Fibroblast of skin of right biceps (primary cell): ENCODE data around the gene CATSPERZ.
"Not testable (repeated sequence)": the region's sequence is repeated elsewhere in the genome, so short reads cannot be mapped to it uniquely, and the experiment has no call there.

Source experiments
- DNase-seq: peaks from one replicate; pipeline ENCODE4 v3.0.0-alpha.2; 2013

Gene CATSPERZ

DNA sequence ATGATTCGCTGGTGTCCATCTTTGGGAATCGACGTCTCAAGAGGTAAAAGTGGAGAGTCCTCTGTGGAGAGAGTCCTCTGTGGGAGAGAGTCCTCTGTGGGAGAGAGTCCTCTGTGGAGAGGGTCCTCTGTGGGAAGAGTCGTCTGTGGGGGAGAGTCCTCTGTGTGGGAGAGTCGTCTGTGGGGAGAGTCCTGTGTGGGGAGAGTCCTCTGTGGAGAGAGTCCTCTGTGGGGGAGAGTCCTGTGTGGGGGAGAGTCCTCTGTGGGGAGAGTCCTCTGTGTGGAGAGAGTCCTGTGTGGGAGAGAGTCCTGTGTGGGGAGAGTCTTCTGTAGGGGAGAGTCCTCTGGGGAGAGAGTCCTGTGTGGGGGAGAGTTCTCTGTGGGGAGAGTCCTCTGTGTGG lies 20.9 kb downstream of the CATSPERZ start:
- DNase-seq, result no peak

DNA sequence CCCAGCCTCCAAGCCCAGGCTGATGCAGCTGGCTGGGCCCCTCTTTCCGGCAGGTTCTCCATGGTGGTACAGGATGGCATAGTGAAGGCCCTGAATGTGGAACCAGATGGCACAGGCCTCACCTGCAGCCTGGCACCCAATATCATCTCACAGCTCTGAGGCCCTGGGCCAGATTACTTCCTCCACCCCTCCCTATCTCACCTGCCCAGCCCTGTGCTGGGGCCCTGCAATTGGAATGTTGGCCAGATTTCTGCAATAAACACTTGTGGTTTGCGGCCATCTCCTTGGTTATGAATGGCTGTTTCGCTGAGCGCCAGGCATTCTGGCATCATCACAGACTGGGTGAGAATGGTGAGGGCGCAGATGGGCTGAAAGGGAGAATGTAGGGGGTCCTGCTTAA lies 21.4 kb downstream of the CATSPERZ start:
- DNase-seq, result no peak

DNA sequence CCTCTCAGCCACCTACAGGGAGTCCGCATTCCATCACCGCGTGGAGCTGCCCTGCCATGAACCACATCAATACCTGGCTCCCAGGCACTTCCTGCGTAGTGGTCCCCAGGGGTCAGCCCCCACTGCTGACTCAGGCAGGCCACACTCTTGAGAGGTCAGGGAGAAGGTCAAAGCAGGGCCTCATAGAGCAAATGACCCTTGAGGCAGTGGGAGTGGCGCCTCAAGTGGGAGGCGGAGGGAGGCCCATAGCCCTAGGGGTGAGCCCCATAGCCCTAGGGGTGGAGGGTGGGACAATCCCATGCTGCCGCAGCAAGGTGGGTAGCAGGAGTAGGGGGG lies 22.7 kb downstream of the CATSPERZ start:
- DNase-seq, result no peak

DNA sequence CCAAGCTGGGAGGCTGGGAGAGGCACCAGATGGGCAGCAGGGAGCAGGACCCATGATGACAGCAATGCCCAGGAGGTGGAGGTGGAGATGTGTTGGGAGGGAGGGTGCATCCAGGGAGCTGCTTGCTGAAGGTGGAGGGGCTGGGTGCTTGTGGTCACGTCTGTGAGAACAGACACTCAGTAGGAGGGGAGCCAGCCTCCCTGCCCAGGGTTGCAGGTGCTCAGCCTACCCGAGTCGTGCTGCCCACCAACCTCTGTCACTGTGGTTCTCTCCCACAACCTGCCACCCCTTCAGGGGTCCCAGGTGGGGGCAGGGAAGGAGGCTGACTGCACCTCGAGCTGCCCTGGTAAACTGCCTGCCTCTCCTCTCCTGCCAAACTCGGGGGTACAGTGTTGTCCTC lies 23.2 kb downstream of the CATSPERZ start:
- no peak for DNase-seq

DNA sequence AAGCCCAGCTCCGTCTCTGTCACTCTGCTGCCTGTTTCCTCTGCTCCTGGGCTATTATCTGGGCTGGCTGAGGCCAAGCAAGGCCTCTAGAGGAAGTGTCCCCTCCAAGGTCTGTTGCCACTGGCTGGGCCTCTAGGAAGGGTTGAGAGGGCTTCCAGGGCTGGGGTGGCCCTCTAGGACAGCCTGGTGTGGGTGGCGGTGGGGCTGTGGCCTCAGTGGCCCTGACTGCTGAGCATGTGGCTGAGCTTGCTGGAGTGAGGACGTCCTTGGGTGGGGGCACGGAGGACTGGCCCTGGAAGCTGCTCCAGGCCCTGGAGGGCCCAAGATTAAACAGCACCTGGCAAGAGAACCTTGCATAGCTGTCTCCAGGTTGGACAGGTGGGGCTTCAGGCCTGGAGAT lies 23.8 kb downstream of the CATSPERZ start:
- DNase-seq, result not testable (repeated sequence)

DNA sequence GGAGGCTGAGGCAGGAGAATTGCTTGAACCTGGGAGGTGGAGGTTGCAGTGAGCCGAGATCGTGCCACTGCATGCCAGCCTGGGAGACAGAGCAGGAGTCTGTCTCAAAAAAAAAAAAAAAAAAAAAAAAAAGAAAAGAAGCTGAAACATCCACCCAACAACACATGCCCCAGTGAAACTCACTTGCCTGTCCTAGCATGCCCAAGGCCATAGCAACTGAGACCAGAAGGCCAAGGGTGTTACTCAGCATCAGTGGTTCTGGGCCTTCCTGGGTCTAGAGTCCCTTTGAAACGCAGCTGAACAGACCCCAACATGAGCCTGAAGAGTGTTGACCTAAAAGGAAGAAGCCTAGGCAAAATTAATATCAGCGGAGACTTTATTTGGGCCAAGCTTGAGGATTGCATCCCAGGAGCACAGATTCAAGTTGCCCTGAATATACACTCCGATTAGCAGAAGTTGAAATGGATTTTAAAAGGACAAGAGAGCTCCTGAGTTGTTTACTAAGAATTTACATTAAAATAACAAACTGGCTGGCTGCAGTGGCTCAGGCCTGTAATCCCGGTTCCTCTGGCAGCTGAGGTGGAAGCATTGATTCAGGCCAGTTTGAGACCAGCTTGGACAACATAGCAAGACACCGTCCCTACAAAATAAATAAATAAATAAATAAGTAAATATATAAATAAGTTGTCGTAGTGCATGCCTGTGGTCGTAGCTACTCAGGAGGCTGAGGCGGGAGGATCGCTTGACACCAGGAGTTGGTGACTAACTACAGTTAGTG lies 24.7 kb downstream of the CATSPERZ start:
- DNase-seq, result no peak

DNA sequence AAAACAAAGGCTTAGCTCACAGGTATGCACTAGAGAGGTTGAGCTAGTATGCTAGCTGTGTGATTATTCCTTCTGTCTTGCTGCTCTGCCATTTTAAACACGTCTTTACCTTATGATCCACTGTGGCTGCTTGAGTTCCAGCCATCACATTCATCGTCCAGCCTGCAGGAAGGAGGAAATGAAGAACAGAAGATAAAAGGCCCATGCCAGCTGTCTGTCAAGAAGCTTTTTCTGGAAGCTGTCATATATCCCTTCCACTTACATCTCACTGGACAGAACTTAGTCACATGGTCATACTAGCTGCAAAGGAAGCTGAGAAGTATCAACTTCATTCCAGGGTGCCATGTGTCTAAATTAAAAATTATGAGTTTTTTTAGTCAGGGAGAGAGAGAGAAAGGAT lies 27.2 kb downstream of the CATSPERZ start:
- DNase-seq, result no peak

DNA sequence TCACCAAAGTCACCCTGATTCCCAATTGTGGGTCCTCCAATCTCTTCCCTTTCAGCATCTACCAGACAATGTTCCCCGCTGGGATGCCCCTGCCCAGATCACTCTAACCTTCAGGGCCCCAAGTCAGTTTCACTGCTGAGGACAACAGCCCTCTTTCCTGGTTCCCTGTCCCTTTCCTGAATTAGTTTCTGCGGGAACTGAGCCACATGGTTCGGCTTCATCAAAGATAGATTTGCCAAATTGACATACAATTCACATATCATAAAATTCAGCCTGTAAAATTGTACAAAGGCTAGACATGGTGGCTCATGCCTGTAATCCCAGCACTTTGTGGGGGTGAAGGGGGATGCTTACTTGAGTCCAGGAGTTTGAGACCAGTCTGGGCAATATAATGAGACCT lies 27.8 kb downstream of the CATSPERZ start:
- DNase-seq, result no peak

DNA sequence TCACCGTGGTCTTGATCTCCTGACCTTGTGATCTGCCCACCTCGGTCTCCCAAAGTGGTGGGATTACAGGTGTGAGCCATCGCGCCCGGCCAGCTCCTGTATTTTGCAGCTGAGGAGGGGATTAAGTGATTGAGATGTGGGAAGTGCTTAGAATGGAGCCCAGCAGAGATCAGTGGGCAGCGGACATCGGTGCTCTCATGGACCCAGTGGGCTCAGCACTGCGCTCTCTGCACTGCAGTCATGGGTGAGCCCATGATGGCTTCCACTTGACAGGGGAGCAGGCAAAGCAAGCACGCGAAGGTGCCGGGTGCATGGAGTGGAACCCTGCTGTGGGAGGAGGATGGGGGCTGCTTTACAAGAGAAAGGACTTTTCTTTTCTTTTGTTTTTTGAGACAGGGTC lies 30.7 kb downstream of the CATSPERZ start:
- no peak for DNase-seq

DNA sequence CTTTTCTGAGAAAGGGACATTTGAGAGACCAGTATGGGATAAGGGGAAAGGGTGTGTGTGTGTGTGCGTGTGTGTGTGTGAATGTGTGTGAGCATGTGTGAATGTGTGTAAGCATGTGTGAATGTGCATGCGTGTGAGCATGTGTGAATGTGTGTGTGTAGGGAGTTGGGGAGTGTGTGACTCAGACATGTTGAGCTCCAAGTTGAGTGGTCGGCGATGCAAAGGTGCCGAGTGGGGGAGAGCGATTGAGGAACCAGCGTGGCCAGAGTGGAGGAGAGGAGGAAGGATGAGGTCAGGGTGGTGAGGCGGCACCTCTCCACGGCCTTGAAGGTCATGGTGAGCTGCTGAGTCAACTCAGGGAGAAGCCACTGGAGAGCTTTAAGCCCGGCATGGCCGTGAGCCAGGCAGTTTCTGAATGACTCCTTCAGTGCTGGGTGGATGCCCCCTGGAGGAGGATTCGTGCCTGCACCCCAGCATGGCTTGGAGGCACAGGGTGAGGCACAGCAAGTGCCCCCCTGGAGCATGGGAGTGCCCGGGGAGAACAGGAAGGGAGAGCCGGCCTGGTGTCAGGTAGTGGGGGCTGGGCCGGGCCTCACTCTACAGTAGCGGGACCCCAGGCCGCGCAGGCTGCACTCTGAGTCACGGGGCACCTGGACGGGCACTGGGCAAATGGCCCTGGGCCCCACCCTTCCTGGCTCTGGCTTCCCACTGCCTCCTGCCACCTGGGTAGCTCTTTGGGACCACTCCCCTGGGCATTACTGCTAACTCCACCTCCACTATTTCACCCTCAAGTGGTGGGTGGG lies 31.6 kb downstream of the CATSPERZ start:
- peak; percentile 83 for DNase-seq

DNA sequence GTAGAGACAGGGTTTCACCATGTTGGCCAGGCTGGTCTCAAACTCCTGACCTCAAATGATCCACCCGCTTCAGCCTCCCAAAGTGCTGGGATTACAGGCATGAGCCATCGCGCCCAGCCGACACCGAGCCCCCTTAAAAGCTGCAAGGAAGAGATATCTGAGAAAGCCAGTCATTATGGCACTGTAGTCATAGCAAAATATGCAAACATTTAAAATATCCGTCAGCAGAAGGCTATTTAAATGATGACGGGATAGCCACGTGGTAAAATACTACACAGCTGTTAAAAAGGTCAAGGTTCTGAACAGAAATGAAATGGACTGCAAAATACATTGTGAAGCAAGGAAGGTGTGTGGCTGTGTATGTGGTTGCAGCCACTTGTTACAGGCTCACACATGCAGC lies 33.4 kb downstream of the CATSPERZ start:
- DNase-seq, result no peak

DNA sequence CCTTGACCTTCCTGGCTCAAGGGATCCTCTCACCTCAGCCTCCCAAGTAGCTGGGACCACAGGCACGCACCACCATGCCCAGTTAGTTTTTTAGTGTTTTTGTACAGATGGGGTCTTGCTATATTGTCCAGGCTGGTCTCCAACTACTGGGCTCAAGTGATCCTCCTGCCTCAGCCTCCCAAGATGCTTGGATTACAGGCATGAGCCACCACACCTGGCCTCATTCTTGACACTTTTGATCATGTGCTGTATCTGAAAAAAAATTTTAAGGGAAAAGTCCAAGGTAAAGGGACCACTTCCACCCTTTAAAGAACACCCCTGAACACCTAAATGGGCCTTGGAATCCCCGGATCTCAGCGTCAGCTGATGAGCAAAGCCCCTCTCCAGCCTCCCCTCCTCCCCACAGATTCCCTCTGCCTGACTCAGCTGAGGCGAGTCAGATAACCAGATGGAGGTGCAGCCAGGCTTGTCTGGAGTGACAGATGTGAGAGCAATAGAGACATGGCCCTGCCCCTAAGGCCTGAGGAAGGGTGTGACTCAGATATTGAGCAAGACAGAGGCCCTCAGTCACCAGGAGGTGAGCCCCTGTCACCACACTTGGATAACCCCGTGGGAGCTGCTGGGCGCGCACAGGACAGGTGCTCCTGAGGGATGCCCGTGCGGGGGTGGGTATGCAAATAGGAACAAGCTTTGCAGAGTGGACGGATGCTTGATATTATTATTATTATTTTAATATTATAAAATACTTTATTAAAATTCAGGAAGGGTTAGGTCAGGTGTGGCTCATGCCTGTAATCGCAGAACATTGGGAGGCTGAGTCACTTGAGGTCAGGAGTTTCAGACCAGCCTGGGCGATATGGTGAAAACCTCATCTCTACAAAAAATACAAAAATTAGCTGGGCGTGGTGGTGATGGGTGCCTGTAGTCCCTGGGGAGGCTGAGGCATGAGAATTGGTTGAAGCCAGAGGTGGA lies 34.9 kb downstream of the CATSPERZ start:
- DNase-seq, result peak; percentile 97

DNA sequence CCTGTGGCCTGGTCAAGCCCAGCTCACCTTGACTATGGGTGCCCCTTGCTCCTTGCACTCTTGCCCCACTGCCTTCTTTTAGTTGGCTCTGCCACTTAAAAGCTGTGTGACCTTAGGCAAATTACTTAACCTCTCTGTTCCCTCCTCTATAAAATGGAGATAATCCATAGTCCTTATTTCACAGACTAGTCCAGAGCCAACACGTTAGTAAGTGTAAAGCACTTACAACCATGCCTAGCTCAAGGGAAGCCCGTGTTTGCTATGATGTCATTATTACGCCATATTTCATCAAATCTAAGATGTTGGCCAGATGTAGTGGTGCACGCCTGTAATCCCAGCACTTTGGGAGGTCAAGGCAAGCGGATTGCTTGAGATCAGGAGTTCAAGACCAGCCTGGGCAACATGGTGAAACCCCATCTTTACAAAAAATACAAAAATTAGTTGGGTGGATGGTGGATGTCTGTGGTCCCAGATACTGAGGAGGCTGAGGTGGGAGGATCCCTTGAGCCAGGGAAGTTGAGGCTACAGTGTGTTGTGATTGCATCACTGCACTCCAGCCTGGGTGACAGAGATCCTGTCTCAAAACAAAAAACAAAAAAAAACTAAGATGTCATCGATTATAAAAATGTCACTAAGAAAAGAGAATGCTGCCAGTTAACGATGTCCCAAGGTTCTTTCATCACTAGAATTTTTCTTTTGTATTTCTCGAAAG lies 37.5 kb downstream of the CATSPERZ start:
- DNase-seq, result no peak

DNA sequence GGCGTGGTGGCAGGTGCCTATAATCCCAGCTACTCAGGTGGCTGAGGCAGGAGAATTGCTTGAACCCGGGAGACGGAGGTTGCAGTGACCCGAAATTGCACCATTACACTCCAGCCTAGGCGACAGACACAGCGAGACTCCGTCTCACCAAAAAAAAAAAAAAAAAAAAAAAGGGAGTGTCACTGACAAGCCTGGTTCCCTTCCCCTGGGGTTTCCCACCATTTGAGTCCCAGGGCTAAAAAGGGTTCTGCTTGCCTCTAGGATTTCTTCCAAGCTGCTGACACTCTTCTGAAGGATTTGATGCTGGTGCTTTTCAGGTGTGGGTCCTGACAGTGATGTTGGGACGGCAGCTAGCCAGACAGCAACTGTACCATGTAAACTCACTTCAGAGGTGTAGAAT lies 38.6 kb downstream of the CATSPERZ start:
- no peak for DNase-seq

DNA sequence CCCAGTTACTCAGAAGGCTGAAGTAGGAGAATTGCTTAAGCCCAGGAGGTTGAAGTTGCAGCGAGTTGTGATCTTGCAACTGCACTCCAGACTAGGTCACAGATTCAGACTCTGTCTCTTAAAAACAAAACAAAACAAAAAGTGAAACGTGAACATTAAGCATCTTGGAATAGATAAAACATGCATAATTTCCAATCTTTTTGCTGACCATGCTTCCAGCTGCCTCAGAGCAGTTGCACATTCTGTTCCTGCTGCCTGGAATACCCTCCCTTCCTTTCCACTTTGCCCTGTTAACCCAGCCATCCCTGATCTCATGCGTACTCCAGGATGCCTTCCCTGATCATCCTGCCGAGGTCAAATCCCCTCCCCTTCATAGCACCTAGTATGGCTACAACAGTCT lies 39.1 kb downstream of the CATSPERZ start:
- no peak for DNase-seq

DNA sequence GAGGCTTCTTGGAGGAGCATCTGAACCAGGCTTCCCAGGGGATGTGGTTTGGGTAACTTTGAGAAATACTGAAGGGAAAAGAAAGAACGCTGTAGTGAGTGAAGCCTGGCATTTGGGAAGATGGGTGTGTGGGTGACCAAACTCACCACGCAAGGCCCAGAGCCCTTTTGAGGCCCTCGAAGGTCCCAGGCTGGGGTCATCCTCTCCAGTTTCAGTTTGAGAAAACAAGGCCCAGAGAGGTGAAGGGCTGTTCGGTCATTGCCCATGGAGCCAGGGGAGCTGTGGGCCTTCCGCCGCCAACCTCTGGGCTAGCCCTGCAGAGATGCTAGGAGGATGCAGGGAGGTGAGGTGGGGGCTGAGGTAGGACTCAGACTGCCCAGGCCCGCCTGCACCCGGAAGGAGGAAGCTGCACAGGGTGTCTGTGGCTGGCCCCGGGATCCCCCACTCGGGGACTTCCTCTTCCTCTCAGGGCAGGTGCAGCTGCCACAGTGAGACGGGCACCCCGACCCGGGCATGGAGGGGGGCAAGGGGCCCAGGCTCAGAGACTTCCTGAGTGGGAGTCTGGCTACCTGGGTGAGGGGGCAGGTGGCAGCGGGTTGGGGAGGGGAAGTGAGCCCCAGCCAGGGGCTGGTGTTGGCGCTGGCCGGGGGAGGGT lies 39.7 kb downstream of the CATSPERZ start, which contains the start of gene CCDC88B:
Gene CCDC88B, plus strand, starts transcription at position 451 of the 655 bp plus-strand sequence. Its CDS starts 63 bp downstream, at position 514.
- no peak for DNase-seq

DNA sequence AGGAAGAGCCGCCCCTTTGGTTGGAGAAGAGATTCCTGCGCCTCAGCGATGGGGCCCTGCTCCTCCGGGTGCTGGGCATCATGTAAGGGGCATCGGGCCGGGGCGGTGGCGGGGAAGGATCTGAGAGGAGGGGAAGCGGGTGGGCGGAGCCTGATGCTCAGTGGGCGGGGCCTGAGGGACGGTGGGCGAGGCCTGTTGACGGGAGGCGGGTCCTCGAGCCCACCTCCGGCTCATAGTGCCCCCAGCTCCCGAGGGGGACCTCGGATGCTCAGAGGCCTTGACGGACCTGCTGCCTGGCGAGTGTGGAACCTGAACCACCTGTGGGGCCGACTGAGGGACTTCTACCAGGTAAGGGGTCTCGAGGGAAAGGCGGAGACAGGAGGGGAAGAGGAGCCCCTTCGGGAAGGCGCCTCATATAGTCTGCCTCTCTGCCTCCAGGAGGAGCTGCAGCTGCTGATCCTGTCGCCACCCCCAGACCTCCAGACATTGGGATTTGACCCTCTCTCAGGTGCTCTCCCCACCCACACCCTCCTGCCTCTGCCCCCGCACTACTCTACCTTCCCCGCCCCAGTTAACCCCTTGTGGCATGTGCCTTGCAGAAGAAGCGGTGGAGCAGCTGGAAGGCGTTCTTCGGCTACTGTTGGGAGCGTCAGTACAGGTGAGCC lies 40.6 kb downstream of the CATSPERZ start:
- no peak for DNase-seq

DNA sequence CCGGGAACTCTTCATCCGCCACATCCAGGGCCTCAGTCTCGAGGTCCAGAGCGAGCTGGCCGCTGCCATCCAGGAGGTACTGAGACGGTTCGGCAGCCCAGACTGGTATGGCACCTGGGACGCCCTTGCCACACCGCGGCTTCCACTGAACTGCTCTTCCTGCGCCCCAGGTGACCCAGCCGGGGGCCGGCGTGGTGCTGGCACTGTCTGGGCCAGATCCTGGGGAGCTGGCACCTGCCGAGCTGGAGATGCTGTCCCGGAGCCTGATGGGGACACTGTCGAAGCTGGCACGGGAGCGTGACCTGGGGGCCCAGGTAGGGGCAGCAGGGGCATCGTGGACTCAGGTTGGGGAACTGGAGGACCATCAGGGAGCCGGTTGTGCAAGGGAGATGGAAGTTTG lies 41.3 kb downstream of the CATSPERZ start:
- no peak for DNase-seq

DNA sequence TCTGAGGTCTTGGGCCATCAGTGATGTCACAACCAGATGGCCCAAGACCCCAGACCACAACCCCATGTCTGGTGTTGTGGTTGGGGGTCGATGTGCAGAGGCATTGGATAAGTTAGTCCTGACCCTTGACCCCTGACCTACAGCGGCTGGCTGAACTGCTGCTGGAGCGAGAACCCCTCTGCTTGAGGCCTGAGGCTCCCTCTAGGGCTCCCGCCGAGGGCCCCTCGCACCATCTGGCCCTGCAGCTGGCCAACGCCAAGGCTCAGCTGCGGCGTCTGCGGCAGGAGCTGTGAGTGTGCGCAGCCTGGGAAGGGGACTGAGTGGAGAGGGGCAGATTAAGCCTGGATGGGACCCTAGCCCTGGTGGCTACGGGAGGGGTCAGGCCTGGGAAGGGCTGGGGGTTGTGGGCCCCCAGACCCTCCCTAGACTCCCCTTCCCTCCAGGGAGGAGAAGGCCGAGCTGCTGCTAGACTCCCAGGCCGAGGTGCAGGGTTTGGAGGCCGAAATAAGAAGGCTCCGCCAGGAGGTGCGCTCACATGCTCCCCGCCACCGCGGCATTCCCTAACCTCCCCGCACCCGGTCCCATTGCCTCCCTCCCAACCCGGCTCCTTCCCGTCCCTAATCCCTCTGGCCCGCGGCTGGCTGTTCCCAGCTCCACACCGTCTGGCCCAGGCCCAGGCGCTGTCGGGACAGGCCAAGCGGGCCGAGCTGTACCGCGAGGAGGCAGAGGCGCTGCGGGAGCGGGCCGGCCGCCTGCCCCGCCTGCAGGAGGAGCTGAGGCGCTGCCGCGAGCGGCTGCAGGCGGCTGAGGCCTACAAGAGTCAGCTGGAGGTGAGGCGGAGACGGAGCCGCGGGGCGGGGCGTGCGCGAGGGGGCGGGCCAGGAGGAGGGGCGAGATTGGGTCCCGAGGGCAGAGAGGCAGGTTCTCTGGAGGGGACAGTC lies 42.0 kb downstream of the CATSPERZ start:
- DNase-seq, result peak; percentile 87
